Stimulated activated CD4-positive, alpha-beta T cell treated with anti-CD3 and anti-CD28 coated beads, Interleukin-12 subunit alpha, Interleukin-12 subunit beta, amount 100 ng/mL, for 48 hours (primary cell): ENCODE results near the gene STARD3NL.
A peak's percentile ranks its signal among the peaks of the same experiment; 100 is the strongest.

ENCODE experiments used
- DNase-seq, 3 donors: peaks; one replicate each; pipeline ENCODE4 v3.0.0-alpha.2; 2020; ENCODE audit warnings: low read depth in 2 of 3, low spot score in 1 of 3

Gene STARD3NL

DNA sequence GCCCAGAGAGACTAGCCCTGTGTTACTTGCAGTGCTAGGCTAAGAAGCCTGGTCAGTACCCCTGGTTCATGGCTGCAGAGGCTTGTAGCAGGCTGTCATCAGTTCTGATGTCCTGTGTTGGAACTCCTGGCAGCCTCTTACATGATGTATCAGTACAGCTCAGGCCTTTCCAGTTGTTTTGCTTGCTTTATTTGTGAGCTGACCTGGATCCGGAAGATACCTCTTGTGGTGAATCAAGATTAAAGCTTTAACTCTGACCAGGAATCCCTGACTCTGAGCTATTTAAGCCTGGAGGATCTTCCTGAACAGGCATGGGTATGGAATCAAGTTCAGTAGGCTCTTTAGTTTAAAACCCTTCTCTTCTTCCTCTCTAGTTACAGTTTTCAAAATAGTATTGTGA, 4.4 kb downstream of the STARD3NL start:
- no peak for DNase-seq

DNA sequence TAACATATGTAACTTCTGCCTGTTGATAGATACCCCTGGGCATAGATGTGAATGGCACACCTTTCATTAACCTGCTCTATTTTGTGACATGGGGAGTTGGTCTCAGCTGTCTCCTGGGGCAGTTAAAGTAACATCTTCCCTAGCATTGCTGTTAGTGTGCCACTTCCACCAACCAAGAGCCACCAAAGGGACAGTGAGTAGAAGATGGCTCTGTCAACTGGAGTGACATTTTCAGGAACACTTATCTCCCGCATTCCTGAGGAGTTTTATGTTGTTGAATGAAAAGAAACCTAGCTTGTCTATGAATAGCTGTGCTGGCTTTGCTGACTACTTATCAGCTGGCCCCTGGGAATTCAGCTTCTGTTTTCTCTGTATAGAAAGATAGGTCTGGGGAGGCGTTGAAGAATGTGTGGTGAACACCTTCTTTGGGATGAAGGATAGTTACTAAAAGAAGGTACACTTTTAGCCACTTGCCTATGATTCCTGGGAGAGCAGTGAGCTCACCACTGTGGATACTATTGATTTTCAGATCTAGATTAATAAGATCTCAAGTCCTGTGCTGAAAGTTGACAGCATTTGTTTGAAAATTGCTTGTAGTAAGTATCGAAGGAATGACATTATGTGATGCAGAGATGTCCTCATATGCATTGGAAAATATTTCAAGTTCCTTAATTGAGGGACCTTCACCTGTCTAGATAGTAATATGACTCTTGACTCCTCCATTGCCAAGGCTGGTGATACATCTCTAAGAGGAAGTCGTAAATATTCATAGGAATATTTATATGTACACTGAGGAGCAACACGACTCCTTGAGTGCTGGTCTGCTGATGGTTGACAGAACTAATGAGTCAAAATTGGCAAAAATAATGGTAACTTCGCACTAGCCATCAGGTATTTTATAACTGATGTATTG, 7.6 kb downstream of the STARD3NL start:
- DNase-seq = no peak

- no peak for DNase-seq
Measured at GRCh38 chr7:38186593-38187314, 8.7 kb downstream of the STARD3NL start.

GRCh38 chr7:38187794-38188440, 9.9 kb downstream of the STARD3NL start:
- no peak for DNase-seq

- no peak for DNase-seq
Measured at GRCh38 chr7:38189231-38189938, 11.3 kb downstream of the STARD3NL start.

- DNase-seq = no peak
Measured at GRCh38 chr7:38190011-38190410, 12.0 kb downstream of the STARD3NL start.

- no peak for DNase-seq
Measured at GRCh38 chr7:38191791-38192190, 13.7 kb downstream of the STARD3NL start.

DNA sequence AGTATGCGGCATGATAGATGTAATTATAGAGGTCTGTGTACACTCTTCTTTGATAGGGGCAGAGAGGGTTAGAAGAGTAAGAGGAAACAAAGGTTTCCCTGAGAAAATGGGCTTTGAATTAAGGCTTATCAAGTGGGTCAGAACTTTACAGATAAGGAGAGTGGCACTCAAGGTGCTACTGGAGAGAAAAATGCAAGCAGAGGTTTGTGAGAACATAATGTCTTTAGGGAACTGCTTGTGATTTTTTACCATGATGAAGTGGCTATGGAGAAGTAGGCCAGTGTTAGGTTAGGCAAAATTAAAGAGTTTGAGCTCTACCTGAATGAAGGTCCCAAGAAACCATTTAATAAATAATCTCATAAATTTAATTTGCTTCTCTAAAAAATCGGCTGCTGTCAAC, 14.3 kb downstream of the STARD3NL start:
- DNase-seq = no peak

DNA sequence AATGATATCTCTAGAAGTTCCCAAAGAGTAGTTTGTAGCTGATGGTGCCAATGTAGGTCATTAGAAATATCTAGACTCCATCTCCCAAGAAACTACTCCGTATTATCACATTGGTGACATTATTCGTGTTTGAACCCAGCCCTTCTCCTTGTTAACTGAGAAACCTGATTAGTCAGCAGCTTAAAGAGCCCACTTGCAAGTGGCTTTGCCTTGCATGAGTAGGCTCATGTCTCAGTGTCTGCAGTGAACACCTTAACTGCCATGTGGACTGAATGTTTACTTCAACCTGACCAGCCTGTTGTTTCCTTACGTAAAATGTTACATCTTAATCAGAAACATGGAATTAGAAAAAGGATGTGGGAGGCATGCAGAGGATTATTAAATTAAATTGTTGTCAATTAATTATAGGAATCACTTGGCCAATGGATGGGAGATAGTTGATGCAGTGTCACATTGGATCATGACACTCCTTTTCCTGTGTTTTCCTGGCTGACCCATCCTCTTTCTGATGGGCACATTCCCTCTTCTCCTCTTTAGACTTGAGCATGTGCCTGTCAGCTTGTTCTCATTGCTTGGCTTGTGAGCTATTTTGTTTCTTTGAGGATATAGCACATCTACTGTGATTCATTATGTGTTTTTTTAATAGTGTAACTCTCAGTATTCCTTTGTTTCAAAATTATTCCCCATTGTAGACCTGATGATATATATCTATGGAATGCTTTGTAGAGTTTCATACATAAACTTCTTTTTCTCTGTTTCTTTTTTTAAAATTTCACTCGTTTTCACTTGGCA, 18.0 kb downstream of the STARD3NL start:
- no peak for DNase-seq

GRCh38 chr7:38198366-38198765, 20.3 kb downstream of the STARD3NL start:
- no peak for DNase-seq

GRCh38 chr7:38199154-38199553, 21.1 kb downstream of the STARD3NL start:
- DNase-seq = no peak

DNA sequence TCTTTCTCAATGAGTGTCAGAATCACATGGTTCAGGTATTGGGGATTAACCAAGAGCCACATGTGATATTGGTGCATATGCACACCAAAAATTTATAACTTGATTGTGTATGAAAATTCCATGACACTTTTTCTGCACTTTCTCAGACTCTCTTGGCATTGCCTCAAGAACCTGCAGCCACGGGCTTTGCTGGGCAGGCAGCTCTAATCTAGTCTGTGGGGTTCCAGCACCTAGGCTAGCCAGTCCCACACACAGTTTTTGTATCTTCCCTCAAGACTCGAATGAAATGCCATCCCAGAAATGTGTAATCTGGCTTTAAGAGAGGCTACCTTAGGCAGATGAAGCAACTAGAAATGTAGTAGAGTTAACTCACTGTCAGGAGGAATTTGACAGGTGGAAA, 21.7 kb downstream of the STARD3NL start:
- no peak for DNase-seq

DNA sequence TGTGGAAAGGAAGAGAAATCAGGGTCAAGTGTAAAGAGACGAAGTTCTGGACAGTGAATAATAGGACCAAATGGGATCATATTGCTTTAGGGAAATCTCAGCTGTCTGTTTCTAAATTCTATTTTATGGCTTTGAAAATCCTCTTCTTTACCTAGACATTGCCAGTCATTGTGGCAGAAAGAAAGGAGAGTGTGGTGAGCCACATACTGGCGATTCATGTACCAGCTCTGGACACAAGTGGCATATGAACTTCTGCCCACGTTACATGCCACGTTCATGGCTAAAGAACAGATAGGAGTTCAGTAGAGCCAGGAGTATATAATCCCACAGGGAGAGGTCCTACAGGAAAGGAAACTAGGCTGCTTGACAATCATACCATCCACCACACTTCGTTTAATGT, 28.0 kb downstream of the STARD3NL start:
- no peak for DNase-seq

- no peak for DNase-seq
Measured at GRCh38 chr7:38207843-38208242, 29.8 kb downstream of the STARD3NL start.

GRCh38 chr7:38211486-38211885, 33.4 kb downstream of the STARD3NL start:
- no peak for DNase-seq

GRCh38 chr7:38211940-38212339, 33.9 kb downstream of the STARD3NL start:
- no peak for DNase-seq

GRCh38 chr7:38215115-38215514, 37.1 kb downstream of the STARD3NL start:
- DNase-seq = no peak

GRCh38 chr7:38215735-38216670, 38.0 kb downstream of the STARD3NL start:
- peak; percentile 59 to 75 (median 69) for DNase-seq

DNA sequence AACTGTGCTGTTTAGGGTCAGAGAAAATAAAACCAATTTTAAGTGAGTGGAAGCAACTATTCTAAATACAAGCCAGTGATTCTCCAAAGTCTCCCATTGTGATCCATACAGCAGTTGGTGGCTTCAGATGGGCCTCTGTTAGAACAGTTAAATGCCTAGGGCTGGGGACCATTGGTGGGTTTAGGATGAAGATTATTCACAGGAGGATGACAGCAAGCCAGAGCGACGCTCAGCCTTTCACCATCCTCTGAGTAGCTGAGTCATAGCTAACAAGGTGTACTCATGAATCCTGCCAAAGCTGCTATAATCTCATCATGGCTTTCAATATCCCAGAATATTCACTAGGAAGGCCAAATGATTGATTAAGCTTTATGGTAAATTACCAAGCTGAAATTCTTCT, 39.6 kb downstream of the STARD3NL start:
- no peak for DNase-seq
